ENCODE measurements around the gene ACTN4.

DNA sequence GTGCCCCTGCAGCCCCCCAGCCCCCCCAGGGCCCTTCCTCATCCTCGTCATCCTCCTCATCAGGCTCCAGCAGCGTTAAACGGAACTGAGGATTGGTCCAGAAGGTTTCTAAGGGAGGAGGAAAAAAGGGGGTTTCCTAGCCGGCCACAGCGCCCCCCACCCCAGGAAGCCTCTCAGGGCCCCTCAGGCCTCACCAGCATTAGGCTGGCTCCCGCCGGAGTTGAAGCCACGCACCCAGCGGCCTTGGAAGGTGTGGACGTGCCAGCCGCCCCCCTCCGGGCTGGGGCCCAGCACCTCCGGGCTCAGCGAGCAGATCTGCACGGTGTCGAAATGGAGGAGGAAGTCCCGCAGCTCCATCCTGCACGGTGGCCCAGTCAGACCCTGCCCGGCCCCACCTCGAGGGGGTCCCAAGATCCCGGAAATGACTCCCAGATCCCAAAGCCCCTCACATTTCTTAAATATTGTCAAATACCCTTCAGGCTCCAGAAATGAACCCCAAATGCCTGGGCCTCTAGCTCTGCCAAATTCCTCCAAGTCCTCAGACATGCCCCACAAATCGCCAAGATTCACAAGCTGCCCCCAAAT, 89.9 kb downstream of the ACTN4 start:
- TF ChIP-seq, protein P1, sequence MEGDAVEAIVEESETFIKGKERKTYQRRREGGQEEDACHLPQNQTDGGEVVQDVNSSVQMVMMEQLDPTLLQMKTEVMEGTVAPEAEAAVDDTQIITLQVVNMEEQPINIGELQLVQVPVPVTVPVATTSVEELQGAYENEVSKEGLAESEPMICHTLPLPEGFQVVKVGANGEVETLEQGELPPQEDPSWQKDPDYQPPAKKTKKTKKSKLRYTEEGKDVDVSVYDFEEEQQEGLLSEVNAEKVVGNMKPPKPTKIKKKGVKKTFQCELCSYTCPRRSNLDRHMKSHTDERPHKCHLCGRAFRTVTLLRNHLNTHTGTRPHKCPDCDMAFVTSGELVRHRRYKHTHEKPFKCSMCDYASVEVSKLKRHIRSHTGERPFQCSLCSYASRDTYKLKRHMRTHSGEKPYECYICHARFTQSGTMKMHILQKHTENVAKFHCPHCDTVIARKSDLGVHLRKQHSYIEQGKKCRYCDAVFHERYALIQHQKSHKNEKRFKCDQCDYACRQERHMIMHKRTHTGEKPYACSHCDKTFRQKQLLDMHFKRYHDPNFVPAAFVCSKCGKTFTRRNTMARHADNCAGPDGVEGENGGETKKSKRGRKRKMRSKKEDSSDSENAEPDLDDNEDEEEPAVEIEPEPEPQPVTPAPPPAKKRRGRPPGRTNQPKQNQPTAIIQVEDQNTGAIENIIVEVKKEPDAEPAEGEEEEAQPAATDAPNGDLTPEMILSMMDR (IDR thresholded peaks at IDR 0.05; ENCODE audit: extremely low read depth in 1 of 2, insufficient read depth in 1 of 2, low read depth in 1 of 2, low read length in 2 of 2), result no peak
- no peak for TF ChIP-seq POLR2AphosphoS5 (IDR thresholded peaks at IDR 0.05; ENCODE audit: insufficient read depth, low read depth, low read length)
- TF ChIP-seq EZH2 (IDR thresholded peaks at IDR 0.05; ENCODE audit: borderline replicate concordance, low read depth, low read length, severe bottlenecking), result no peak
- no peak for TF ChIP-seq POLR2A (IDR thresholded peaks at IDR 0.05; ENCODE audit: low read depth, low read length)
- TF ChIP-seq, protein P2, sequence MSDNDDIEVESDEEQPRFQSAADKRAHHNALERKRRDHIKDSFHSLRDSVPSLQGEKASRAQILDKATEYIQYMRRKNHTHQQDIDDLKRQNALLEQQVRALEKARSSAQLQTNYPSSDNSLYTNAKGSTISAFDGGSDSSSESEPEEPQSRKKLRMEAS (IDR thresholded peaks at IDR 0.05; ENCODE audit: insufficient read depth, insufficient read length), result no peak
- TF ChIP-seq JUN (IDR thresholded peaks at IDR 0.05; ENCODE audit: borderline replicate concordance, insufficient read depth, insufficient read length, low read depth), result no peak
